ENCODE data around the gene PNMT. TPM values are rescaled to one million over a fixed set of nuclear protein-coding genes. Genes with fewer than 3 reads are reported as not detected.

The PNMT gene
- total and polyA plus RNA-seq, 2 experiments from 2014 or later, result 51.9 to 204 TPM

DNA sequence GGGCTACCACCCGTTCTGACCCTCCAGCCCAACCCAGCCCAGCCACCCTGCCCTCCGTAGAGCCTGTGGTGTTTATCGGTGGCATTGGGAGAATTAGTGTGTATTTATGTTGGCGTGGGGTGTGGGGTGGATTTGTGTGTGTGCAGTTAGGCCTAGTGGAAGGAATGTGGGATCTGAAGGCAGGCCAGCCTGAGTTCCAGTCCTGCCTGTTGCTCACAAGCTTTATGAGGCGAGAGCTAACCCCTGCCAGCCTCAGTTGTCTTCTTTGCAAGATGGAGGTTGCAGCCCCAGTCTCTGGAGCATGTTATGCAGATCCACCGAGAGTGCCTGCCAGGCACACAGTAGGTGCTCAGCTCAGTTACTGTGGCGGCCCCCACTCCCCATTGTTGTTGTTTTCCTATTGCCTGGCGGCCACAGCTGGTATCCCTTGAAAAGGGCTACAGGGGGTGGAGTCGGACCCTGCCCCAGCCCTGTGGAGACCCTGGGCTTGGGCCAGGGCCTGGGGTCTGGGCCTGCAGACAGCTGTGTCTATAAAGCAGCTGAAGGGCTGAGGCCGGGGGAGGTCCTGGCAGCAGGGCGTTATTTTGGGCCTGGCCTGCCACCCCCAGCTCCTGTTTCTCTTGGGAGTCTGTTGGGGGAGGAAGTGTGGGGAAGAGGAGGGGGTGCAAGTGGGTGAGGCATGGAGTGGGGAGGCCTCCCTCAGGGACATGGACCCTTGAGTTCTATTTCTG lies 36.7 kb downstream of the PNMT start:
- no peak overlapping the region for H2AFZ ChIP-seq
- H3K4me1 ChIP-seq (ENCODE audit: insufficient read depth), result peaks cover 48% of the 10 kb centered on the region
- 73% methylated on average over 11 of the region's 11 CpGs for WGBS (ENCODE audit: low lambda C conversion rate, missing lambda C conversion rate)
- no peak overlapping the region for H3K27ac ChIP-seq
- DNase-seq (ENCODE audit: low spot score), result no peak
- no peak overlapping the region for H3K4me3 ChIP-seq
- H3K9me2 ChIP-seq (replicated peaks; ENCODE audit: insufficient read depth), result no peaks in the 10 kb centered on the region
- H4K20me1 ChIP-seq (ENCODE audit: insufficient read depth, poor library complexity, severe bottlenecking), result peaks cover 58% of the 10 kb centered on the region
- peak overlapping the region; percentile 41 for H3K4me2 ChIP-seq
- TF ChIP-seq EZH2 (IDR thresholded peaks at IDR 0.05; ENCODE audit: borderline replicate concordance), result no peak
- TF ChIP-seq, protein P1, sequence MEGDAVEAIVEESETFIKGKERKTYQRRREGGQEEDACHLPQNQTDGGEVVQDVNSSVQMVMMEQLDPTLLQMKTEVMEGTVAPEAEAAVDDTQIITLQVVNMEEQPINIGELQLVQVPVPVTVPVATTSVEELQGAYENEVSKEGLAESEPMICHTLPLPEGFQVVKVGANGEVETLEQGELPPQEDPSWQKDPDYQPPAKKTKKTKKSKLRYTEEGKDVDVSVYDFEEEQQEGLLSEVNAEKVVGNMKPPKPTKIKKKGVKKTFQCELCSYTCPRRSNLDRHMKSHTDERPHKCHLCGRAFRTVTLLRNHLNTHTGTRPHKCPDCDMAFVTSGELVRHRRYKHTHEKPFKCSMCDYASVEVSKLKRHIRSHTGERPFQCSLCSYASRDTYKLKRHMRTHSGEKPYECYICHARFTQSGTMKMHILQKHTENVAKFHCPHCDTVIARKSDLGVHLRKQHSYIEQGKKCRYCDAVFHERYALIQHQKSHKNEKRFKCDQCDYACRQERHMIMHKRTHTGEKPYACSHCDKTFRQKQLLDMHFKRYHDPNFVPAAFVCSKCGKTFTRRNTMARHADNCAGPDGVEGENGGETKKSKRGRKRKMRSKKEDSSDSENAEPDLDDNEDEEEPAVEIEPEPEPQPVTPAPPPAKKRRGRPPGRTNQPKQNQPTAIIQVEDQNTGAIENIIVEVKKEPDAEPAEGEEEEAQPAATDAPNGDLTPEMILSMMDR (IDR thresholded peaks at IDR 0.05; ENCODE audit: poor library complexity), result no peak
- no peak for TF ChIP-seq EZH2phosphoT487 (IDR thresholded peaks at IDR 0.05; ENCODE audit: low read depth, severe bottlenecking, unreplicated experiment)
- no peaks in the 10 kb centered on the region for H3K27me3 ChIP-seq
- no peaks in the 10 kb centered on the region for H3K36me3 ChIP-seq (replicated peaks; ENCODE audit: insufficient read depth, low read depth)
- no peaks in the 10 kb centered on the region for H3K9me3 ChIP-seq (ENCODE audit: low read depth)
- peaks cover 70% of the 10 kb centered on the region for H3K79me2 ChIP-seq

DNA sequence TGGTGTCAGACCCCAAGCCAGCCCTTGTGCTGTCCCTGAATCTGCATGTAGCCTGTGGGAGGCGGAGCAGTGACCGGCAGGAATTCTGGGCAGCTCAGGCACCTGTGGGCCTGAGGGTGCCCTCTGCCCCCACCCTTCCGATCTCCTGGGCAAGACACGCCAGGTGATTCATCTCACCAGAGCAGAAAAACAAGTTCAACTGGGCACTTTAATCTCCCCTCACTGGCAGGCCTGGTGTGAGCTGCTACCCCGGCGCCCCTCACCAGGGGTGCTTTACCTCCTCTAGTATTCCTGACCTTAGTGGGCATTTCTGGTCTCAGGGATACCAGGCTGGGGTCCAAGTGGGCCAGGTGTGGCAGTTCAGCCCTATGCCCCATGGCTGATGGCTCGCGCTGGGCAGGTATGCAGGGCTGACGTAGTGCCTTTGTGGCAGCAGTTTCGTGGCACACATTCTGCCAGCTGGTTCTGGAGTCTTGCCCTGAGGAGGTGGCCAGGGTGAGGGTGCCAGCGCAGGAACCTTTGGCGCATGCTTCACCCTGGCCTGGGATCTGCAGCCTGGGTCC lies 37.6 kb downstream of the PNMT start:
- H3K36me3 ChIP-seq (replicated peaks; ENCODE audit: insufficient read depth, low read depth), result no peaks in the 10 kb centered on the region
- TF ChIP-seq EZH2phosphoT487 (IDR thresholded peaks at IDR 0.05; ENCODE audit: low read depth, severe bottlenecking, unreplicated experiment) (no peak), EZH2 (IDR thresholded peaks at IDR 0.05; ENCODE audit: borderline replicate concordance) (no peak)
- TF ChIP-seq, protein P1 (IDR thresholded peaks at IDR 0.05; ENCODE audit: poor library complexity), result no peak
- H3K4me3 ChIP-seq, result no peak overlapping the region
- H2AFZ ChIP-seq, result no peak overlapping the region
- H3K27ac ChIP-seq, result no peak overlapping the region
- H3K79me2 ChIP-seq, result peaks cover 62% of the 10 kb centered on the region
- no peaks in the 10 kb centered on the region for H3K9me2 ChIP-seq (replicated peaks; ENCODE audit: insufficient read depth)
- H3K9me3 ChIP-seq (ENCODE audit: low read depth), result no peaks in the 10 kb centered on the region
- peak overlapping the region; percentile 41 for H3K4me2 ChIP-seq
- no peaks in the 10 kb centered on the region for H3K27me3 ChIP-seq
- peaks cover 57% of the 10 kb centered on the region for H4K20me1 ChIP-seq (ENCODE audit: insufficient read depth, poor library complexity, severe bottlenecking)
- peaks cover 48% of the 10 kb centered on the region for H3K4me1 ChIP-seq (ENCODE audit: insufficient read depth)
- DNase-seq (ENCODE audit: low spot score), result no peak
- 84% methylated on average over 12 of the region's 12 CpGs for WGBS (ENCODE audit: low lambda C conversion rate, missing lambda C conversion rate)

DNA sequence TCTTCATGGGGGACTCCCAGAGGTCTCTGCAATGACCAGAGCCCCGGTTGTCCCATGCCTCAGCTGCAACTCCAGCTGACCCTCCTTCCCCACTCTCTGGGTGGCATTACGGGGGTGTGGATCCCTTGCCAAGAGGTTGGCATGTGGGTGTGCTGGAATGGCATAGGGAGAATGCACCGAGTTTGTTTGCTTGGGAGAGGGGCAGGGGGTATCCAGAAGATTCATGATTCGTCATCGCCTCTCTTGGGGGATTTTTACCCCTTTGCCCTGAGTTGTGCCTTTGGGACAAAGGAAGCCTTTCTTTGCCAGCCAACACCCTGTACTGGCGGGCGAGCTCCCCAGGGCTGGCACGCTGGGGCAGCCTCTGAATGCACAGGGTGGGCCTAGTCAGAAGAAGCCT lies 38.1 kb downstream of the PNMT start:
- no peaks in the 10 kb centered on the region for H3K9me3 ChIP-seq (ENCODE audit: low read depth)
- no peak overlapping the region for H2AFZ ChIP-seq
- no peaks in the 10 kb centered on the region for H3K9me2 ChIP-seq (replicated peaks; ENCODE audit: insufficient read depth)
- peaks cover 45% of the 10 kb centered on the region for H3K4me1 ChIP-seq (ENCODE audit: insufficient read depth)
- 97% methylated on average over 8 of the region's 8 CpGs for WGBS (ENCODE audit: low lambda C conversion rate, missing lambda C conversion rate)
- H3K4me3 ChIP-seq, result no peak overlapping the region
- peaks cover 52% of the 10 kb centered on the region for H4K20me1 ChIP-seq (ENCODE audit: insufficient read depth, poor library complexity, severe bottlenecking)
- H3K27me3 ChIP-seq, result no peaks in the 10 kb centered on the region
- DNase-seq (ENCODE audit: low spot score), result no peak
- H3K4me2 ChIP-seq, result no peak overlapping the region
- H3K36me3 ChIP-seq (replicated peaks; ENCODE audit: insufficient read depth, low read depth), result no peaks in the 10 kb centered on the region
- peaks cover 57% of the 10 kb centered on the region for H3K79me2 ChIP-seq
- no peak overlapping the region for H3K27ac ChIP-seq
- TF ChIP-seq, protein P1 (IDR thresholded peaks at IDR 0.05; ENCODE audit: poor library complexity), result no peak
- TF ChIP-seq EZH2 (IDR thresholded peaks at IDR 0.05; ENCODE audit: borderline replicate concordance) (no peak), EZH2phosphoT487 (IDR thresholded peaks at IDR 0.05; ENCODE audit: low read depth, severe bottlenecking, unreplicated experiment) (no peak)

Measured in hepatocyte (in vitro differentiated cells).